B cell (primary cell): ENCODE results near the gene BAIAP3. TPM values are rescaled to one million over a fixed set of nuclear protein-coding genes. Genes with fewer than 3 reads are reported as not detected.

Experiments
- ATAC-seq: fragments of 200-7000 bp; cut with Tn5 transposase; one replicate; pipeline ENCODE4 v1.10.0; 2021; ENCODE audit warnings: low read depth, mild to moderate bottlenecking, moderate number of reproducible peaks, moderate library complexity
- CTCF ChIA-PET: fragments of 350-600 bp; sonication (Branson Sonifier 250); formaldehyde crosslinking; loops from one replicate; lab custom pipeline; 2021; ENCODE audit warnings: antibody characterized with exemption, inconsistent platforms; lab: Charles Lee
- POLR2A ChIA-PET: fragments of 350-600 bp; sonication (Branson Sonifier 250); formaldehyde crosslinking; loops from one replicate; lab custom pipeline; 2021; ENCODE audit warnings: antibody characterized with exemption; lab: Charles Lee
- DNase-seq: peaks from one replicate; pipeline ENCODE4 v3.0.0; 2013
- H2AFZ ChIP-seq: 2 replicates; pipeline ENCODE4 v1.6.1; 2012; ENCODE audit warnings: mild to moderate bottlenecking, low read depth, low read length; ENCODE audit not compliant: insufficient read depth, poor library complexity, severe bottlenecking
- H3K27ac ChIP-seq, 2 donors: 1 replicate in 1 of 2; 2 replicates in 1 of 2; pipeline ENCODE4 v1.5.1; 2012 to 2013; ENCODE audit warnings: low read length in 2 of 2, mild to moderate bottlenecking in 2 of 2, moderate library complexity in 1 of 2
- H3K27me3 ChIP-seq, 4 experiments: fragments of 200-600 bp in 1 of 4; sonication (generic) in 1 of 4; replicated peaks in 1 of 4; 1 replicate in 2 of 4; 2 replicates in 2 of 4; pipeline versions ENCODE4 v1.6.1 to v1.7.0; 2013 to 2016; ENCODE audit warnings: low read length in 3 of 4, mild to moderate bottlenecking in 2 of 4, mixed read lengths in 1 of 4, moderate library complexity in 1 of 4; ENCODE audit not compliant: insufficient read depth in 4 of 4, control insufficient read depth in 3 of 4; ENCODE audit errors: control extremely low read depth in 1 of 4
- H3K36me3 ChIP-seq, 2 experiments: replicated peaks in 1 of 2; 1 replicate in 1 of 2; 2 replicates in 1 of 2; pipeline versions ENCODE4 v1.6.1 to v1.7.1; 2013; ENCODE audit warnings: low read length in 1 of 2; ENCODE audit not compliant: insufficient read depth in 2 of 2, control insufficient read depth in 1 of 2; ENCODE audit errors: control extremely low read depth in 1 of 2, extremely low read depth in 1 of 2
- H3K4me1 ChIP-seq, 2 donors: fragments of 200-600 bp in 1 of 2; sonication (generic) in 1 of 2; 1 replicate in 1 of 2; 2 replicates in 1 of 2; pipeline versions ENCODE4 v1.5.1 to v1.6.1; 2013 to 2017; ENCODE audit warnings: low read length in 2 of 2; ENCODE audit not compliant: control insufficient read depth in 2 of 2, insufficient read depth in 2 of 2
- H3K4me2 ChIP-seq: replicated peaks from 2 replicates; pipeline ENCODE3; 2012; ENCODE audit warnings: mild to moderate bottlenecking, low read depth, low read length; ENCODE audit not compliant: poor library complexity, severe bottlenecking
- H3K4me3 ChIP-seq, 5 experiments: fragments of 200-600 bp in 1 of 5; sonication (generic) in 1 of 5; 1 replicate in 3 of 5; 2 replicates in 2 of 5; pipeline versions ENCODE4 v1.5.1 to v1.7.0; 2011 to 2016; ENCODE audit warnings: low read length in 4 of 5, mild to moderate bottlenecking in 4 of 5, low read depth in 2 of 5, control low read depth in 1 of 5, moderate library complexity in 1 of 5; ENCODE audit not compliant: insufficient read depth in 1 of 5; ENCODE audit errors: control extremely low read depth in 1 of 5, extremely low read depth in 1 of 5
- H3K79me2 ChIP-seq: fragments of 200-600 bp; sonication (generic); one replicate; pipeline ENCODE4 v1.6.0; 2016; ENCODE audit warnings: low read length; ENCODE audit not compliant: control insufficient read depth, insufficient read depth
- H3K9ac ChIP-seq: fragments of 200-600 bp; sonication (generic); 2 replicates; pipeline ENCODE4 v1.6.1; 2017; ENCODE audit warnings: mild to moderate bottlenecking, low read length, moderate library complexity
- H3K9me3 ChIP-seq, 3 donors: one replicate each; pipeline versions ENCODE4 v1.6.1 to v1.7.1; 2013; ENCODE audit warnings: low read length in 2 of 3; ENCODE audit not compliant: control insufficient read depth in 2 of 3, insufficient read depth in 1 of 3; ENCODE audit errors: control extremely low read depth in 1 of 3
- H4K20me1 ChIP-seq: 2 replicates; pipeline ENCODE4 v1.6.0; 2012; ENCODE audit warnings: mild to moderate bottlenecking, low read length; ENCODE audit not compliant: insufficient read depth, control insufficient read depth, poor library complexity, severe bottlenecking
- H3K27ac Mint-ChIP-seq: one replicate; pipeline ENCODE4 v1.8.0; 2021; ENCODE audit warnings: mixed read lengths
- H3K27me3 Mint-ChIP-seq: one replicate; pipeline ENCODE4 v1.8.0; 2021; ENCODE audit warnings: mixed read lengths
- H3K4me1 Mint-ChIP-seq: one replicate; pipeline ENCODE4 v1.8.0; 2021; ENCODE audit warnings: mixed read lengths
- H3K4me3 Mint-ChIP-seq: one replicate; pipeline ENCODE4 v1.8.0; 2021; ENCODE audit warnings: mixed read lengths
- H3K9me3 Mint-ChIP-seq: one replicate; pipeline ENCODE4 v1.8.0; 2022; ENCODE audit warnings: mixed read lengths; ENCODE audit not compliant: insufficient read depth
- CTCF ChIP-seq: fragments of 200-600 bp; IDR thresholded peaks from one replicate; pipeline ENCODE4 v1.8.0; 2022; ENCODE audit warnings: antibody characterized with exemption, mild to moderate bottlenecking
- EZH2 ChIP-seq: IDR thresholded peaks from 2 replicates; pipeline ENCODE4 v1.6.1; 2012; ENCODE audit warnings: borderline replicate concordance, low read depth, mild to moderate bottlenecking, moderate library complexity, low read length; ENCODE audit not compliant: insufficient read depth, poor library complexity, severe bottlenecking
- whole genome bisulfite sequencing: methylation state at CpG from one replicate; pipeline ENCODE4 v1.1.5; 2013; ENCODE audit warnings: missing lambda C conversion rate; ENCODE audit not compliant: insufficient coverage; 5-methylcytosine and 5-hydroxymethylcytosine counted together
- intact Hi-C: fragments of 100-400 bp; cut with micrococcal nuclease; formaldehyde crosslinking; loops from one replicate; pipeline ENCODE4 v1.10.0; 2022
- polyA plus RNA-seq: library from polyadenylated mRNA; depleted of rRNA; stranded (reverse); fragments of >200 nt; gene quantifications from 2 replicates; pipeline ENCODE4 v1.2.3, GENCODE V29; 2012
- total RNA-seq, 2 donors: library from RNA; stranded (reverse); fragments of 120-200 nt in 1 of 2; gene quantifications; 1 replicate in 1 of 2; 2 replicates in 1 of 2; pipeline versions ENCODE4 v1.2.3 to v1.2.4, GENCODE V29; 2013 to 2022

The BAIAP3 gene
- total and polyA plus RNA-seq, 2 donors (not counting 1 experiment from before 2014, with no cell fraction given) = 119 to 130 TPM

GRCh38 chr16:1387331-1387730 lies 53.9 kb downstream of the BAIAP3 start:
- no peaks in the 10 kb centered on the region for H3K4me1 ChIP-seq
- WGBS = 98% methylated on average over 13 of the region's 16 CpGs
- Mint-ChIP-seq H3K4me3 (no peak overlapping the region), H3K27ac (no peak overlapping the region), H3K9me3 (no peaks in the 10 kb centered on the region), H3K4me1 (no peaks in the 10 kb centered on the region), H3K27me3 (no peaks in the 10 kb centered on the region)
- intact Hi-C loops = no loop called here
- DNase-seq (no peak), ATAC-seq (no peak)
- ChIA-PET CTCF (no interaction called here), POLR2A (no interaction called here)
- TF ChIP-seq EZH2 = no peak
- no peak for TF ChIP-seq CTCF
- H3K79me2 ChIP-seq = peaks cover 64% of the 10 kb centered on the region
- no peak overlapping the region for H3K27ac ChIP-seq
- peaks cover 0 to 51% of the 10 kb centered on the region in 2 experiments for H3K36me3 ChIP-seq
- no peak overlapping the region for H3K4me3 ChIP-seq
- H2AFZ ChIP-seq = no peak overlapping the region
- peaks cover 69% of the 10 kb centered on the region for H4K20me1 ChIP-seq
- no peak overlapping the region for H3K9ac ChIP-seq
- no peak overlapping the region for H3K4me2 ChIP-seq
- H3K9me3 ChIP-seq = no peaks in the 10 kb centered on the region
- no peaks in the 10 kb centered on the region for H3K27me3 ChIP-seq

- no peaks in the 10 kb centered on the region for H3K4me1 Mint-ChIP-seq
- H3K9ac ChIP-seq = no peak overlapping the region
- peaks cover 66% of the 10 kb centered on the region for H4K20me1 ChIP-seq
- no peak for ATAC-seq
- H3K27ac ChIP-seq = no peak overlapping the region
- H3K4me2 ChIP-seq = no peak overlapping the region
- H3K9me3 Mint-ChIP-seq = no peaks in the 10 kb centered on the region
- peaks cover 66% of the 10 kb centered on the region for H3K79me2 ChIP-seq
- DNase-seq = no peak
- no peak overlapping the region for H2AFZ ChIP-seq
- H3K27me3 Mint-ChIP-seq = no peaks in the 10 kb centered on the region
- no peaks in the 10 kb centered on the region for H3K9me3 ChIP-seq
- H3K4me3 ChIP-seq = no peak overlapping the region
- no peaks in the 10 kb centered on the region for H3K27me3 ChIP-seq
- H3K4me3 Mint-ChIP-seq = no peak overlapping the region
- ChIA-PET POLR2A (no interaction called here), CTCF (interaction anchor here (1.1 kb wide), 1 partner anchor 54 kb away, joined by 3 read pairs; no protein-coding TSS in a partner anchor)
- H3K36me3 ChIP-seq = peaks cover 6 to 63% of the 10 kb centered on the region in 2 experiments
- H3K27ac Mint-ChIP-seq = no peak overlapping the region
- TF ChIP-seq EZH2 (no peak), CTCF (no peak)
- no peaks in the 10 kb centered on the region for H3K4me1 ChIP-seq
- 86% methylated on average over 3 of the region's 7 CpGs for WGBS
- intact Hi-C loops = no loop called here
Measured at GRCh38 chr16:1389762-1390161, 56.3 kb downstream of the BAIAP3 start.
